Endothelial cell of umbilical vein (primary cell): Measurements from ENCODE around the gene RPGRIP1. TPM values are rescaled to one million over a fixed set of nuclear protein-coding genes. Genes with fewer than 3 reads are reported as not detected.

Experiments used
- BruUV-seq: library from RNA; stranded (reverse); fragments of 400-500 nt; replicated peaks from 2 replicates; lab custom pipeline; 2021; lab: Mats Ljungman, UMichigan
- CTCF ChIA-PET: fragments of 300-600, 350-600 bp; sonication (Branson Sonifier 250); formaldehyde crosslinking; loops from one replicate; lab custom pipeline; 2021; ENCODE audit warnings: antibody characterized with exemption, inconsistent platforms; lab: Charles Lee
- POLR2A ChIA-PET: fragments of 300-600, 350-600 bp; sonication (Branson Sonifier 250); formaldehyde crosslinking; loops from one replicate; lab custom pipeline; 2021; ENCODE audit warnings: antibody characterized with exemption, inconsistent platforms; lab: Charles Lee
- DNase-seq: peaks from one replicate; pipeline ENCODE4 v3.0.0-alpha.2; 2011; ENCODE audit warnings: low read depth, low spot score
- FAIRE-seq: peaks from 2 replicates; lab custom pipeline; 2011; peaks lifted over from hg19 to GRCh38; lab: Jason Lieb, UNC
- H2AFZ ChIP-seq: 2 replicates; pipeline ENCODE4 v1.6.0; 2012; ENCODE audit warnings: low read depth, low read length, control low read depth, inconsistent platforms
- H3K27ac ChIP-seq: 2 replicates; pipeline ENCODE4 v1.5.1; 2011; ENCODE audit warnings: low read depth, mild to moderate bottlenecking, control low read depth, low read length, moderate library complexity; ENCODE audit not compliant: insufficient read depth
- H3K27me3 ChIP-seq, 2 experiments: 2 replicates each; pipeline versions ENCODE4 v1.6.0 to v1.6.1; 2011; ENCODE audit warnings: low read length in 2 of 2, mixed read lengths in 1 of 2; ENCODE audit not compliant: control insufficient read depth in 2 of 2, insufficient read depth in 2 of 2
- H3K36me3 ChIP-seq, 2 experiments: 2 replicates in 1 of 2; 3 replicates in 1 of 2; pipeline ENCODE4 v1.5.1; 2011; ENCODE audit warnings: low read length in 2 of 2, mild to moderate bottlenecking in 1 of 2, moderate library complexity in 1 of 2; ENCODE audit not compliant: control insufficient read depth in 2 of 2, insufficient read depth in 2 of 2; ENCODE audit errors: extremely low read depth in 1 of 2
- H3K4me1 ChIP-seq: 3 replicates; pipeline ENCODE4 v1.5.1; 2011; ENCODE audit warnings: mild to moderate bottlenecking, low read length; ENCODE audit not compliant: control insufficient read depth, insufficient read depth; ENCODE audit errors: extremely low read depth
- H3K4me2 ChIP-seq: 2 replicates; pipeline ENCODE4 v1.6.1; 2011; ENCODE audit warnings: low read length, control low read depth, mixed read lengths; ENCODE audit not compliant: insufficient read depth
- H3K4me3 ChIP-seq, 3 experiments: fragments of 200-600 bp in 1 of 3; sonication (generic), shearing (Covaris generic) in 1 of 3; replicated peaks in 1 of 3; 2 replicates each; pipeline ENCODE4 v1.5.1; 2011 to 2016; ENCODE audit warnings: control low read depth in 3 of 3, low read length in 3 of 3, mild to moderate bottlenecking in 2 of 3, inconsistent platforms in 1 of 3, low read depth in 1 of 3, moderate library complexity in 1 of 3; ENCODE audit not compliant: insufficient read depth in 1 of 3
- H3K79me2 ChIP-seq: 2 replicates; pipeline ENCODE4 v1.6.0; 2012; ENCODE audit warnings: low read length, inconsistent platforms; ENCODE audit not compliant: control insufficient read depth, insufficient read depth
- H3K9ac ChIP-seq: replicated peaks from 2 replicates; pipeline ENCODE3; 2011; ENCODE audit warnings: low read length, control low read depth; ENCODE audit not compliant: insufficient read depth; ENCODE audit errors: extremely low read depth
- H3K9me1 ChIP-seq: replicated peaks from 3 replicates; pipeline ENCODE4 v1.6.0; 2011; ENCODE audit warnings: mild to moderate bottlenecking, low read length; ENCODE audit not compliant: control insufficient read depth, insufficient read depth; ENCODE audit errors: extremely low read depth
- H3K9me3 ChIP-seq: replicated peaks from 2 replicates; pipeline ENCODE4 v1.5.1; 2012; ENCODE audit warnings: low read length, inconsistent platforms; ENCODE audit not compliant: control insufficient read depth, insufficient read depth
- H4K20me1 ChIP-seq: replicated peaks from 2 replicates; pipeline ENCODE3; 2011; ENCODE audit warnings: mild to moderate bottlenecking, low read length; ENCODE audit not compliant: control insufficient read depth, insufficient read depth; ENCODE audit errors: extremely low read depth
- EZH2 ChIP-seq: IDR thresholded peaks from 2 replicates; pipeline ENCODE4 v1.6.1; 2012; ENCODE audit warnings: borderline replicate concordance, low read depth, mild to moderate bottlenecking, moderate library complexity, low read length, inconsistent platforms; ENCODE audit not compliant: severe bottlenecking
- FOS ChIP-seq: IDR thresholded peaks from 2 replicates; pipeline ENCODE4 v1.6.1; 2011; ENCODE audit warnings: mild to moderate bottlenecking, low read length, moderate library complexity, borderline replicate concordance; ENCODE audit not compliant: insufficient read depth
- GATA2 ChIP-seq: IDR thresholded peaks from 2 replicates; pipeline ENCODE4 v1.7.0; 2011; ENCODE audit warnings: low read depth, mild to moderate bottlenecking, moderate library complexity, mixed read lengths, low read length; ENCODE audit not compliant: insufficient read length, insufficient read depth
- JUN ChIP-seq: IDR thresholded peaks from 2 replicates; pipeline ENCODE4 v1.6.1; 2011; ENCODE audit warnings: borderline replicate concordance, low read depth; ENCODE audit not compliant: insufficient read length, insufficient read depth
- MYC ChIP-seq: IDR thresholded peaks from one replicate; pipeline ENCODE4 v1.6.1; 2011; ENCODE audit warnings: mild to moderate bottlenecking, low read depth, low read length
- POLR2A ChIP-seq: IDR thresholded peaks from 2 replicates; pipeline ENCODE4 v1.6.1; 2012; ENCODE audit warnings: low read depth, mild to moderate bottlenecking, control low read depth, low read length
- POLR2AphosphoS5 ChIP-seq: IDR thresholded peaks from 2 replicates; pipeline ENCODE4 v1.6.1; 2012; ENCODE audit warnings: low read depth, mild to moderate bottlenecking, control low read depth, low read length, moderate library complexity; ENCODE audit not compliant: insufficient read depth
- dilution Hi-C: fragments of 300-500 bp; cut with MboI; formaldehyde crosslinking; loops from one replicate; pipeline ENCODE4 v1.15.0; 2019; ENCODE audit warnings: low sequenced_read_pairs; ENCODE audit not compliant: extremely low pct_ligation_motif_present
- intact Hi-C: fragments of 100-400 bp; cut with micrococcal nuclease; formaldehyde crosslinking; loops from one replicate; pipeline ENCODE4 v1.10.0; 2022
- polyA plus RNA-seq, 4 experiments: library from polyadenylated mRNA; depleted of rRNA in 3 of 4; stranded (reverse) in 3 of 4; unstranded in 1 of 4; fragments of >200 nt; gene quantifications; 2 replicates each; pipeline versions ENCODE4 v1.2.1 to v1.2.3, GENCODE V29; 2011 to 2012; ENCODE audit warnings: missing spikeins in 1 of 4
- total RNA-seq: library from RNA; stranded (reverse); gene quantifications from 2 replicates; pipeline ENCODE4 v1.2.3, GENCODE V29; 2021
- TF ChIP-seq, protein P1 (sequence below), 2 donors: IDR thresholded peaks; 1 replicate in 1 of 2; 2 replicates in 1 of 2; pipeline ENCODE4 v1.5.1; 2011; ENCODE audit warnings: low read length in 2 of 2, mild to moderate bottlenecking in 2 of 2, moderate library complexity in 2 of 2, control low read depth in 1 of 2, inconsistent platforms in 1 of 2, low read depth in 1 of 2; ENCODE audit not compliant: insufficient read depth in 1 of 2; ENCODE audit errors: extremely low read depth in 1 of 2
- TF ChIP-seq, protein P2 (sequence below): IDR thresholded peaks from 2 replicates; pipeline ENCODE4 v1.6.1; 2011; ENCODE audit not compliant: insufficient read depth, insufficient read length

RPGRIP1 gene
- total and polyA plus RNA-seq, 2 donors (not counting 3 experiments of a cell fraction or from before 2014, with no cell fraction given), result not detected

GRCh38 chr14:21298358-21298757 lies 18.5 kb downstream of the RPGRIP1 start:
- ChIA-PET CTCF (no interaction called here), POLR2A (no interaction called here)
- H3K4me1 ChIP-seq, result peaks cover 4% of the 10 kb centered on the region
- dilution Hi-C loops (no loop called here), intact Hi-C loops (no loop called here)
- H3K4me3 ChIP-seq, result no peak overlapping the region
- no peaks in the 10 kb centered on the region for H4K20me1 ChIP-seq
- DNase-seq (no peak), FAIRE-seq (peak; percentile 4)
- no peak overlapping the region for H3K9ac ChIP-seq
- H3K79me2 ChIP-seq, result no peaks in the 10 kb centered on the region
- H2AFZ ChIP-seq, result no peak overlapping the region
- TF ChIP-seq, protein P1, sequence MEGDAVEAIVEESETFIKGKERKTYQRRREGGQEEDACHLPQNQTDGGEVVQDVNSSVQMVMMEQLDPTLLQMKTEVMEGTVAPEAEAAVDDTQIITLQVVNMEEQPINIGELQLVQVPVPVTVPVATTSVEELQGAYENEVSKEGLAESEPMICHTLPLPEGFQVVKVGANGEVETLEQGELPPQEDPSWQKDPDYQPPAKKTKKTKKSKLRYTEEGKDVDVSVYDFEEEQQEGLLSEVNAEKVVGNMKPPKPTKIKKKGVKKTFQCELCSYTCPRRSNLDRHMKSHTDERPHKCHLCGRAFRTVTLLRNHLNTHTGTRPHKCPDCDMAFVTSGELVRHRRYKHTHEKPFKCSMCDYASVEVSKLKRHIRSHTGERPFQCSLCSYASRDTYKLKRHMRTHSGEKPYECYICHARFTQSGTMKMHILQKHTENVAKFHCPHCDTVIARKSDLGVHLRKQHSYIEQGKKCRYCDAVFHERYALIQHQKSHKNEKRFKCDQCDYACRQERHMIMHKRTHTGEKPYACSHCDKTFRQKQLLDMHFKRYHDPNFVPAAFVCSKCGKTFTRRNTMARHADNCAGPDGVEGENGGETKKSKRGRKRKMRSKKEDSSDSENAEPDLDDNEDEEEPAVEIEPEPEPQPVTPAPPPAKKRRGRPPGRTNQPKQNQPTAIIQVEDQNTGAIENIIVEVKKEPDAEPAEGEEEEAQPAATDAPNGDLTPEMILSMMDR (IDR thresholded peaks at IDR 0.05; ENCODE audit: extremely low read depth in 1 of 2, insufficient read depth in 1 of 2, low read depth in 1 of 2, low read length in 2 of 2), result no peak
- TF ChIP-seq FOS, result no peak
- TF ChIP-seq, protein P2, sequence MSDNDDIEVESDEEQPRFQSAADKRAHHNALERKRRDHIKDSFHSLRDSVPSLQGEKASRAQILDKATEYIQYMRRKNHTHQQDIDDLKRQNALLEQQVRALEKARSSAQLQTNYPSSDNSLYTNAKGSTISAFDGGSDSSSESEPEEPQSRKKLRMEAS, result no peak
- no peak for TF ChIP-seq POLR2A
- TF ChIP-seq MYC, result no peak
- no peak for TF ChIP-seq EZH2
- TF ChIP-seq GATA2, result no peak
- TF ChIP-seq POLR2AphosphoS5, result no peak
- no peak for TF ChIP-seq JUN
- no peaks in the 10 kb centered on the region for H3K9me1 ChIP-seq
- H3K27ac ChIP-seq, result no peak overlapping the region
- peaks cover 14 to 20% of the 10 kb centered on the region in 2 experiments for H3K27me3 ChIP-seq
- no TSS peak for BruUV-seq
- no peaks in the 10 kb centered on the region for H3K9me3 ChIP-seq
- no peaks in the 10 kb centered on the region for H3K36me3 ChIP-seq
- H3K4me2 ChIP-seq, result no peak overlapping the region
